GM18519 (cell line): ENCODE data around the gene OR4B1.
"Not testable (repeated sequence)": the region's sequence is repeated elsewhere in the genome, so short reads cannot be mapped to it uniquely, and the experiment has no call there.

ENCODE experiments used
- ATAC-seq: cut with Tn5 transposase; IDR thresholded peaks from one replicate; pipeline ENCODE4 v1.9.1; 2021; ENCODE audit warnings: mild to moderate bottlenecking, moderate library complexity; ENCODE audit not compliant: unreplicated experiment, low FRiP score

Gene OR4B1

GRCh38 chr11:48216510-48216909, at the start of gene OR4B1:
Gene OR4B1, plus strand, starts transcription at chr11:48216810. Its CDS starts 0 bp downstream, at chr11:48216810.
- ATAC-seq: no peak

DNA sequence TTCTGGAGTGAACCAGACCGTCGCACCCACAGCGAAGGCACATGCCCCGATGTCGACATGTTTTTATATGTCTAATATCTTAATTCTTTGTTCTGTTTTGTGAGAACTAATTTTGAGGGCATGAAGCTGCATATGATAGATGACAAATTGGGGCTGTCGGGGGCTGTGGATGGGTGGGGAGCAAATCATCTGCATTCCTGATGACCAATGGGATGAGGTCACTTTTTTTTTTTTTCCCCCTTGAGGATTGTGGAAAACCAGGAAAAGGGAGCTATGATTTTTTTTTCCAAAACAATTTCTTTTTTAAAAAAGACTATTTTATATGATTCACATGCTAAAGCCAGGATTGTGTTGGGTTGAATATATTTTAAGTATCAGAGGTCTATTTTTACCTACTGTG, 49.2 kb upstream of the OR4B1 start:
- no peak for ATAC-seq

- ATAC-seq: no peak
Observed at GRCh38 chr11:48168815-48169214, 47.8 kb upstream of the OR4B1 start.

GRCh38 chr11:48169259-48169658, 47.4 kb upstream of the OR4B1 start:
- no peak for ATAC-seq

GRCh38 chr11:48169717-48170116, 46.9 kb upstream of the OR4B1 start:
- ATAC-seq: no peak

DNA sequence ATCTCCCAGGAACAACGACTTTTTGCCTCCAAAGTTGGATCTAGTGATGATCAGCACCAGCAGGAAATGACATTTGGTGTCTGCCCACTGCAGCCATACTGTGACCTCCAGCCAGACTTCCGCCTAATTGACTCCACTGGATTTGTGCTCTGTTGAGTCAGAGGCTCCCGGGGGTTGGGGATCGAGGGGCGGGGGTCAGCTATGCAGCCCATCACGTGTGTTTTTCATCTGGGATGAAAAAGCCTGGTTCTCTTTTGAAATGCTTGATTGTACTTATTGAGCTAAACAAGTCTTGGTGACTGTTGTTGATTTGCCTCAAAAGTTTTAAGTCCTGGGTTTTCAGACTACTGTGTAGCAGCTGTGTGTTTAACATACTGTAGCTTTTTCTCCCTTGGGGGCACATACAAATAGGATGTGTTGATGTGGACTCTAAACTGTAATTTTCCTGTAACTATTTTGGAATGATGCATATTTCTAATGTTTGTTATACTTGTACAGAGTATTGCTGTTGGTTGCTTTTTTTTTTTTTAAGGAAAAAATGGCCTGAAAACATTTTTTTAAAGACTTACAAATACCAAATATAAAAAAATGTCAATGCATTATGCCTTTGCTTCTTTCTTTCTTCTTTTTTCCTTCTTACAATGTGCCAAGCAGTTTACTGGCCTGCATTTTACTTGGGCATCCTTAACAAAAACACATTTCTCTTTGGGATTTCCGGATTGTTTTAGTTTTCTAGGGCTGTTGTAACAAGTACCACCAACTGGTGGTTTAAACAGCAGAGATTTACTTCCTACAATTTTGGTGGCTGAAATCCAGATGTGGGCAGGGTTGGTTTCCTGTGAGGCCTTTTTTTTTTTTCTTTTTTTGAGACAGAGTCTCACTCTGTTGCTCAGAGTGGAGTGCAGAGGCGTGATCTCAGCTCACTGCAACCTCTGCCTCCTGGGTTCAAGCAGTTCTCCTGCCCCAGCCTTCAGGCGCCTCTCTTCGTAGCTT, 46.1 kb upstream of the OR4B1 start:
- ATAC-seq: no peak

- ATAC-seq: peak; percentile 60
Observed at GRCh38 chr11:48172818-48173609, 43.6 kb upstream of the OR4B1 start.

DNA sequence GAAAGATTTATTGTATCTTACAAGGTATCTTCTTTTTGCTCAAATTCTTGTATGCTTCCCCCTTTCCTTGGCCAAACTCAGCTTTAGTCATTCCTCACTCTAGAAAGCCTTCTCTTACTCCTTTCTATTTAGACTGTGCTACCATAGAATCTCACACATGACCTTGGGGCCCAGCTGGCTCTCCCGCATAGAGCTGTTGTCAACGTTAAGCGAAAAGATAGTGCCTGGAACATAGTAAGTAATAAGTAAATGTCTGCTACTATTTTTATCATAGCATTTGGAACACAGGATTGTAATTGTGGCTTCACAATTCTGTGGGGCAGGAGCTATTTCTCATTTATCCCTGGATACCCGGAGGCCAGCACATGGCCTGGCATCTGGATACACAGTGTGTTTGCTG, 38.9 kb upstream of the OR4B1 start:
- ATAC-seq: no peak

- no peak for ATAC-seq
Observed at GRCh38 chr11:48180627-48181026, 36.0 kb upstream of the OR4B1 start.

GRCh38 chr11:48182860-48183526, 33.6 kb upstream of the OR4B1 start:
- ATAC-seq: no peak

GRCh38 chr11:48184452-48184851, 32.2 kb upstream of the OR4B1 start:
- no peak for ATAC-seq

GRCh38 chr11:48190906-48191654, 25.5 kb upstream of the OR4B1 start:
- ATAC-seq: not testable (repeated sequence)

GRCh38 chr11:48193876-48194275, 22.7 kb upstream of the OR4B1 start:
- no peak for ATAC-seq

DNA sequence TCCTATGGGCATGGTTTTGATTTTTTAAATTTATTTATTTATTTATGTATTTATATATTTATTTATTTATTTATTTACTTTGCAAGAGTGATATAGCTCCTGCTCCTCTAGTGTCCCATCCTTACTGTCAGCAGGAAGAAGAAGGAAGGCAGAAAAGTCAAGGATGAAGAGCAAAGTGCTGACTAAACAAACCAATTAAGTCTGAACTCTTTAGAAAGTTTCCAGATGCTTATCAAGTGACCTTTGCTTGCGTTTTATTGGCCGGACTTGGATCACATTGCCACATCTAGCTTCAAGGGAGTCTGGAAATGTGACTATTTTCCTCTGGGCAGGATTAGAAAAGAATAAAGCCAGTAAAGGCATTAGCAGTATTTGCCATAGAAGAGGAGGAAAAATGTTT, 8.7 kb upstream of the OR4B1 start:
- no peak for ATAC-seq

DNA sequence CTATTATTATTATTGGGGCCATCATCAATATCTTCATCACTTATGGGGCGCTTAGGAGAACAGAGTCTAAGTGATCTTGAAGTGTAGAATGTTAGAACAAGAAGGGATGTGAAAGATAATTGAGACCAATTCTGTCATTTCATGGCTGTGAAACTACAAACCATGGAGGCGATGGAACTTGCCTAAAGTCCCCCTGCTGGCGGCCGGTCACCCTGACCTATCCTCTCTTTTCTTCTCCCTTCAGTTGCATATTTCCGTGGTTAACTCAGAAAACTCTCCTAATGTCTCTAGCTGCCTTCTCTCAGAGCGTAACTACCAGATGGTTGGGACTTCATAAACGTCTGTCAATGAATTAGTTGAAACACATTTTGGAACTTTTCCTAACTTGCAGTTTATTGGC, 6.6 kb upstream of the OR4B1 start:
- no peak for ATAC-seq

GRCh38 chr11:48228761-48229160, 12.2 kb downstream of the OR4B1 start:
- no peak for ATAC-seq

DNA sequence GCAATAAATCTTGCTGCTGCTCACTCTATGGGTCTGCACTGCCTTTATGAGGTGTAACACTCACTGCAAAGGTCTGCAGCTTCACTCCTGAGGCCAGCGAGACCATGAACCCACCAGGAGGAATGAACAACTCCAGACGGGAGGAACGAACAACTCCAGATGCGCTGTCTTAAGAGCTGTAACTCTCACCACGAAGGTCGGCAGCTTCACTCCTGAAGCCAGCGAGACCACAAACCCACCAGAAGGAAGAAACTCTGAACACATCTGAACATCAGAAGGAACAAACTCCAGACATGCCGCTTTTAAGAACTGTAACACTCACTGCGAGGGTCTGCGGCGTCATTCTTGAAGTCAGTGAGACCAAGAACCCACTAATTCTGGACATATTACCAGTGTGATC, 13.4 kb downstream of the OR4B1 start:
- not testable (repeated sequence) for ATAC-seq

- no peak for ATAC-seq
Observed at GRCh38 chr11:48237727-48238126, 21.1 kb downstream of the OR4B1 start.

DNA sequence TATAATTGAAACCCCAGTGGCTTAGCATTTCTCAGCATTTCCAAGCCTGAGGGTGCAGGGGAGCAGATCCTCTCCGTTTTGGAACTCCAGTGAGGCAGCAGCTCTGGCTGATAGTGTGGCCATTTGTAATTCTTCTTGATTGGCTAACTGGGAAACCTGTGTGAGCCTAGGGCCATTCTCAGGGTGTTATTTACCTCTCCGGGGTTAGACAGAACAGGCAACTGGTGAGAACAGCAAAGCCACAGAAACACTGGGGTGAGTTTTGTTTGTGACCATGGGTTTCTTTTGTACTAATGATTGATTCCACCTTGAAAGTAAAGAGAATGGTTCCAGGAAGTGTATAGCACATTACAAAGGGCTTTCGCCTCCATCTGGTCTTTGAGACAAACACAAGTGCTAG, 25.9 kb downstream of the OR4B1 start:
- ATAC-seq: no peak

- ATAC-seq: no peak
Observed at GRCh38 chr11:48244804-48245203, 28.2 kb downstream of the OR4B1 start, which contains the start of gene OR4X2. Gene OR4X2, plus strand, starts transcription at chr11:48245104. Its CDS starts 0 bp downstream, at chr11:48245104.
